Breast epithelium (tissue), 3 donors: ENCODE data around the gene C2orf76.

Experiments
- CTCF ChIP-seq, 3 donors: fragments of 450-650 bp; IDR thresholded peaks; one replicate each; pipeline ENCODE4 v1.5.1; 2016 to 2017; ENCODE audit warnings: antibody characterized with exemption in 3 of 3, mild to moderate bottlenecking in 3 of 3, moderate library complexity in 3 of 3
- POLR2A ChIP-seq: fragments of 450-650 bp; IDR thresholded peaks from one replicate; pipeline ENCODE4 v1.6.1; 2016; ENCODE audit warnings: antibody characterized with exemption, mild to moderate bottlenecking, moderate library complexity
- POLR2AphosphoS5 ChIP-seq, 3 donors: sonication (generic); formaldehyde crosslinking; IDR thresholded peaks; one replicate each; pipeline ENCODE4 v1.6.1; 2017; ENCODE audit warnings: antibody characterized with exemption in 3 of 3

- no peak for TF ChIP-seq CTCF (IDR thresholded peaks at IDR 0.05)
- TF ChIP-seq POLR2AphosphoS5 (IDR thresholded peaks at IDR 0.05) = no peak
- TF ChIP-seq POLR2A = no peak
These were observed 14.3 kb downstream of the C2orf76 start for GRCh38 chr2:119352357-119352756.
